GM18909 (cell line): Measurements from ENCODE around the gene TTLL5.
A peak's percentile ranks its signal among the peaks of the same experiment; 100 is the strongest.

Experiments used
- ATAC-seq: cut with Tn5 transposase; IDR thresholded peaks from one replicate; pipeline ENCODE4 v1.9.1; 2021; ENCODE audit warnings: mild to moderate bottlenecking; ENCODE audit not compliant: unreplicated experiment, poor library complexity

The TTLL5 gene

DNA sequence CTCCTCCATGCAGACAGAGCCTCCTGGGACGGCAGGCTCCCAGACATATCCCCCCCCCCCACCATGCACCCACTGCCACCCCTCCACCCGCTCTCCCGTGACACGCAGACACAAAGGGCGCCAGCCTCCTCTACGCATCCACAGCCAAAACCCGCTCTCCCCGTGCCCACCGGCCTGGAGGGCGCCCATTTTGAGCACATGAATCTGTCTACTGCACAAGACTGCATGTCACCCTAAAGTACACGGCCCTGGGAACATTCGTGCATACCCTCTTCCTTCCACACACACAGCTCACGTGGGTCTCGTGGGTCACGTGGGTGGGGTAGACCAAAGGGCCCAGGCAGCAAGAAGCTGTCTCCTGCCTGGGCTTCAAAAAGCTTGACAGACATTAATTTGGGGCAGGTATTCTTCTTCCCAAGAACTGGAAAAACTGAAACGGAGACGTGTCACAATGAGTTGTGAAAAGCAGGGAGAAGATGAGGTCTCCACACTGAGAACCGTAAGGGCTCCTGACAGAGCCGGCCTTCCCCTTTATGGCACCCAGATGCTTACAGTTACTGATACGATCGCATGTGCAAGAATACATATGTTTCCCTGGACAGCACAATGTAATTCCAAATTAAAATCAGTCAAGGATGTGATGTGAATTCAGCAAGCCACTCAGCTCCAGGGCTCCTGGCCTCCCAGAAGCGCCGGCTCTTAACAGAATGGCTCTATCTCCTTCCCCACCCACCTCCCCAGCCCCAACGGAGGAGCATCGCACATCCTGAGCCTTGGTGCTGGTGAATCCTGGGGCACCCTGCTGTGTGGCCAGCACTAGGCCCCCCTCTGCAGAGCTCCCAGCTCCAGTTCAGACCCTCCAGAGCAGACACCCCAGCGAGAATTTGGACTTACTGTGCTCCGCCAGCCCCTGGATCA is 318.9 kb downstream of the TTLL5 start:
- no peak for ATAC-seq

DNA sequence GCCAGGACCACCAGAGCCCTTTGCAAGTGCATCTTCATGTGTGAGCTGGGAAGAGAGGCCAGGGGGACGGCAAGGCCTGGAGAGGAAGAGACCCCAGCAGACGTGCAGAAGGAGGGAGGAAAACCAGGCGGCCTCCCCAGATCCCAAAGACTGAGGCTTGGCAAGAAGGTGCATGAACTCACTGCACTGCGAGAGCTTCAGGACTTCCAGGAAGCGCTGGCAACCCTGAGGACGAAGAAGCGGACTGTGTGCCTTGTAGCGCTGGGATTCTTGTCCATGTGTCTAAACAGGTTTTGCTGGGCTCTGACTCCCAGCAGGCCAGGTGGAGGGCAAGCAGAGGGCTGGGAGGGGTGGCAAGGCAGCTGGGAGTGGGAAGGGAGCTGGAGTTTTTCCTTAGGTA is 319.8 kb downstream of the TTLL5 start:
- ATAC-seq = no peak

DNA sequence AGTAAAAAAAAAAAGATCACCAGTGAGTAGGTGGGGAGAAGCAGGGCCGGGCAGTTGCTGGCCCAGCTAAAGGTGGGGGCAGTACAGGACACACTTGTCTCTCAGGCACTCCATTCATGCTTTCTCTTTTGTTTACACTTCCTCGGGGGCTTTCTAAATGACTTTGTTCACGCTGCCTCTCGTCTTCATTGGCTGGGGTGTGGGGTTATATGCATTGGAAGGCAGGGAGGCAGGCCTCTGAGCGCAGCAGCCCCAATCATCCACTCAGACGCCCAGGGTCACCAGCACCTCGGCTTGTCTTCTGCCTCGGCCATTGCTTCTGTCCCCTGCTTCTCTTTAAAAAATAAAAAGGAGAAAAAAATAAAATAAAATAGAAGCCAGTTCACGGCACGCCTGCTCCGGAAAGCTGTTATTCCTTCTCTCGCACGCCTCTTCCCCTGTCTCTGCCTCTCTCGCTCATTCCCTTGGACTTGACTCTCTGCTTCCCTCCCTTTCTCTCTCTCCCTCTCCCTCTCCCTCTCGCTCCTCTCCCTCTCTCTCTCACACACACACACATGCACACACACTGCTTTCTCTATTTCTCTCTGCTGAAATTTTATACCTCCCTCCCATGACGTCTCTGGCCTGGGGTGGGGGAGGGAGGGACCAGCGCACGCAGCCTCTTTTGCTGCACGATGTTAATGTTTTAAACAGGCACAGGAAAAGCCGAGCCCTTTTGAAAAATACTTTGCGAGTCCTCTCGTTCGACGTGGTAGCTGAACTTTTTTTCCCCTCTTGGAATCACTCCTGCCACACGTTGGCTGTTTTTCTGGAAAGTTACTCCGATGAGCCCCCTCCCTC is 320.6 kb downstream of the TTLL5 start, which contains the start of gene TGFB3:
Gene TGFB3 (minus strand): TSS at position 570 of the 840 bp plus-strand sequence. CDS start 1,102 bp downstream, outside the sequence.
- peak; percentile 41 for ATAC-seq

DNA sequence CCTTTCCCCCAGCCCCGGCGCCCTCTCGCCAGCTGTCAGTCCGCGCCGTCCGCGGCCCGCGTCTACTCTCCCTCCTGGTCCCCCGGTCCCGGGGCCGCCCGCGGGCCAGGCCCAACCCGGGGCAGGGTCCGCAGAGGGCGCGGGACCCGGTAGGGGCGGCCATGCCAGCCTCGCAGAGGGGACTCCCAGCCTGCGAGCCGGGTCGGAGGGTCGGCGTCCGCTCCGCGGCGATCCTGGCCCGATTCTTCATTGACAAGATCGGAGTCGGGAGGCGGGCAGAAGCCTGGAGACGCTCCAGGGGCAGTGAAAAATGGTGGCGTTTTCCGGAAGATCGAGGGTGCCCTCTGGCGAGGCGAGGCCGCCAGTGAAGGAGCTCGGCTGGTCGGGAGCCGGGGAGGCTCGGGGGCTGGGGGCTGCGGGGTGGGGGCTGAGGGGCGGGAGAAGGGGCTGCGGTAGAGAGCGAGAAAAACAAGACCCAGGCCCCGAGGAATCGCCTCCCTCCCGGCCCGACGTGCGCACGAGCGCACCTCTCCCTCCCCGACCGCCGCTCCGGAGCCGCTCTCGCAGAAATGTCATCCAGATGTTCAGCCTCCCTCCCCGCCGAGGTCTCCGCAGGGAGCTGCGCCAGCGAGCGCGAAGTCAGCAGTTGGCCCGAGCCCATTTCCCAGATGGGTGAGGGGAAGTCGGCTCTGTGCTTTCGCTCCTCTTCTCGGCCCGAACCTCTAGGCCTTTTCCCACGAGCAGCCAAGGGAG is 321.4 kb downstream of the TTLL5 start:
- ATAC-seq = peak; percentile 43

DNA sequence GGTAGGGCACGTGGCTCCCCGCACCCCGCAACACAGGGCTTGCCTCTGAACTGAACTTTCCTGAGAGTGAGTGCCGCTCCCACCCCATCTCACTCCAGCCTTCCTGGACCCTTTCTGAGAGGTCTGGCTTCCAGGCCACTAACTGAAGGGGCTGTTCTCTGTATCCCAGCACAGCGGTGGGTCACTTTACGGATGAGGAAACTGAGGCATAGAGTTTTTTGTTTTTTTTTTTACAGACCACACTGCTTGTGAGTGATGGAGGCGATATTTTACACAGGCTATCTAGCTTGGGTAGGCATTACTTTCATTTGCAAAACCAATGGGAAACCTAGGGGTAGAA is 321.9 kb downstream of the TTLL5 start:
- ATAC-seq = no peak

DNA sequence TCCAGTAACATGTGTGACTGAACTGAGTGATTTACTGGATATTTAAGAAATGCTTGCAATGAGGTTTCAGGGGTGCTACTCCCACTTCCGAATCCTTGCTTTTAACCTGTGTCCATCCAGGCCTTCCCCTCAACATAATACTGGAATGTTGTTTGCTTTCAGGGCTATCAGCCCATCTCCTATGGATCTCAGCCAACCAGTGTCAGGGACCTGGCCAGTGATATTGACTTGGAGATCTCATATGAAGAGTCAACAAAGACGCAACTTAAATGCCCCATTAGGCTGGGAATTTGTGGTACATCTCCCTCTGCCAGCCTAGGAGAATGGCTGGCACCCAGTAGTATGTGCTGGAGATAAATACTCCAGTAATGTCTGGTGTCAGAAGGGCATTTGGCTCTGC is 323.6 kb downstream of the TTLL5 start:
- no peak for ATAC-seq

DNA sequence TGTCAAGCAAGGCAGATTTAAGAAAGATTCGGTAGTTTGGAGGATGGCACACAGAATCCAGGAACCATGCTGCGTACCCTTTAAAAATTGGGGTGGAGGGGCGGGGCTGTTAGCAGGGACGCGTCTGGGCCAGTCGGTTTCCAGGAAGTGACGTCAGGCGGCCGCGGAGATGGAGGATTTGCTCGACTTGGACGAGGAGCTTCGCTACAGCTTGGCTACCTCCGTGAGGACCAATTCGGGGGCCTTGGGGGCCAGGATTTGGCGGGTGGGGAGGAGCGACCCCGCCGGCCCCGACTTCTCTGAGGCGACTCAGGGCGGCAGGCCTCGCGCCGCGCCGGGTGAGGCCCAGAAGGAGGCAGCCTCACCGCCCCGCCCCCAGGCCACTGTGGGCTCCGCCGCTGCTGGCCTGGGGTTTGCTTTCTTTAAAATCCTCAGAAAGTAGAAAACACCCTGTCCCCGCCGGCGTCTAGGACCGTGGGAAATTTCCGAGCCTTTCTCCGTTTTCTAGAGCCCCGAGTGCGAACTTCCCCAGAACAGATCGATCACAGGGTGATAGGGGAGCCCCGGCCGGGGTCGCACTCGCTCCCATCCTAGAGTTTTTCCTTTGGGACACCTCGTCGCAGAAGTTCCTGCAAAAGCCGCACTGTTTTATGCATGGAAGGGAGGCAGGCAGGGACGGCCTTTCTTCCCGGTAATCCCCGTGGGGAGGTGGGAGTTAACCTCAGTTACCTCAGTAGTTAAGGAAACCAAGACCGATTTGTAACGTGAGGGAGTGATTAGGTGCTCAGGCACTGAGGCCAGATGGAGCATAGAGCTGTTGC is 324.8 kb downstream of the TTLL5 start, which contains the start of gene IFT43:
Gene IFT43 (plus strand): TSS at position 146 of the 821 bp plus-strand sequence. CDS start 24 bp downstream, at position 170.
- peak; percentile 74 for ATAC-seq

DNA sequence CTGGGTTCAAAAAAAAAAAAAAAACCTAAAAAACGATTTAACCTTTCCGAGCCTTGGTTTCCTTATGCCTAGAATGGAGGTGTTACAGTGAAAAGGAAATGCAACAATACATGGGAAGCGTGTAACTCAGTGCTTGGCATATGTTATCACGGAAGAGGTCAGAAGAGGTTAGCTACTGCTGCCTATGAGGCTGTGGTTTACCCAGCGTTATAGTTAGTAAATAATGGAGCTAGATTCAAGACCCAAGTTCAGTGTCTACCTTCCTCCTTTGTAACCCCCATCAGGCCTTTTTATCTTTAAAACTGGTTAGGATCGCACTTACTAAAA is 325.4 kb downstream of the TTLL5 start:
- no peak for ATAC-seq

DNA sequence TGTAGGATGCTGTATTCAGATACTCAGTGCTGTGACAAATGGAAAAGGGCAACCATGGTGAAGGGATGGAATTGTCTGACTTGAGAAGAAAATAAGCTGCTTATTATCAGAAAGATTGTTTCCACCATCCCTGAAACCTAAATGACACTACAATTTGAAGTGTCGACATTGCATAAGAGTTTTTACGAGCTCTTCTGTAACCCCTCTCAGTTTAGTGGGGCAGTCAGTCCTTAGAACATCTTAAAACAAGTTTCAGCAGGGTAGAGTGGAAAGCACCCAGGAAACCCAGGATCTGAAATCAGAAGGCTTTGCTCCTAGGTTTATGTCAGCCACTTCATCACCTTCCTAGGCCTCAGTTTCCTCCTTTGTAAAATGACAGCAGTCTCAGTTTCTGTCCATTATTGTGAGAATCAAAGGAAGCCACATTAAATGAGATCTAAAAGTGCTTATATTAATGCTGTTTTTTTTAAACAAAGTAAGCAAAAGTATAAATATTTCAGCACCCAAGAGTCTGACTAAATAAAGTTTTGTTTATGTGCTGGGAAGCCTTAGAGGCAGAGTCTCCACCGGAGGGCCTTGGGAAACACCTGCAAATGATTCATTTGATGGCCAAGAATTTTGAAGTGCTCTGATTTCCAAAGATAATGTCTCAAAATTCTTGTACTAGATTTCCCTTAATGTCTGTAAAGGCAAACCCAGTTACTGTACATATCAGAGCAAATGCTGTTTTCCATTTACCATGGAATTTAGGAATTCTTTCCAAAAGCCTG is 326.3 kb downstream of the TTLL5 start:
- no peak for ATAC-seq

DNA sequence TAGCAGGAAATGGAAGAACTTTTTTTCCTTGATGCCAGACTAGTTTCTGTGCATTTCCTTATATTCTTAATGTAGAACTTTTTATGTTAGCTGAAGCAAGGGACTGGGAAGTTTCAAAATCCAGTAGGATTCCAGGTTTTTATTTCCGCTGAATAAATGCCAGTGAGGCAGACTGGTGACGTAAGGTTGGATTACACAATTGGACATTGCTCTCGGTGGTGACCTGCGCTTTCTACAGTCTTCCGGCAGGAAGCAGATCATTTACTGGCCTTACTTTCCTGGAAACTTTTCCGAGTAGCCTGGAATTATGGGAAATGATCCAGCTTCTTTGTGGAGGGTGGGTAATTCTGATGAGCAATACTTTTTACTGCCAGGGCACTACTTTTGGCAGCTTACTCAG is 328.1 kb downstream of the TTLL5 start:
- ATAC-seq = no peak

DNA sequence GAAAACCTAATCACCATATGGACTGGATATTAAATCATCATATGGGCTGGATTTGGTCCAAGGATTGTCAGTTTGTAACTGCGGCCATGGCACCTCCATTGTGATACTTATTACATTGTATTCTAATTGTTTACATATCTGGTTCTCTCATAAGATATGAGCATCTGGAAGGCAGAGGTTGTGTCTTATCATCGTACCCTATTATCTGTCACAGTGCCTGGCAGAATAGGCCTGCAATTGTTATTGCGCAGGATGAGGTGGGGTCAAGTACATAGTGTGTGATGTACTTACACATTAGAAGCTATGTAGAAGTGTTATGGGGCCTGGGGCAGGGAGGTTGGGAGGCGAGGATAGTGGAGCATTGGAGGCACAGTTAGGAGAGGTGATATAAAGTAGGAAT is 329.3 kb downstream of the TTLL5 start:
- ATAC-seq = no peak

DNA sequence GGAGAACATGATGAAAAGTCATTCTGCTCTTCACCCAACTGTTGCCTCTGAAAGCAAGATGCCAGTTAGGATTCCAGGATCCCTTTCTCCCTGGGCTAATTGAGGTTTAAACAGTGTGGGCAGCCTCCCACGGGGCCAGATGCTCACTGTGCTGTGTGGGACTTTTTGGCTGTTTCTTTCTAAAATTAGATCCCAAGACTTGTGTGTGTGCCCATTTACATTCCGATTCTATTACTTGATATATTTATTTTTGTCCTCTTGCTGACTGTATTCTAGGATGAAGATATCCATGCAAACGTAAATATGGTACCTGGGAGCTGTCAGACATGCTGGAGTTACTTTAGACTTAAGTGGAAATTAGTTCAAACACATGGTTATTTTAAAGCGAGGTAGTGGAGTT is 330.7 kb downstream of the TTLL5 start:
- ATAC-seq = no peak

DNA sequence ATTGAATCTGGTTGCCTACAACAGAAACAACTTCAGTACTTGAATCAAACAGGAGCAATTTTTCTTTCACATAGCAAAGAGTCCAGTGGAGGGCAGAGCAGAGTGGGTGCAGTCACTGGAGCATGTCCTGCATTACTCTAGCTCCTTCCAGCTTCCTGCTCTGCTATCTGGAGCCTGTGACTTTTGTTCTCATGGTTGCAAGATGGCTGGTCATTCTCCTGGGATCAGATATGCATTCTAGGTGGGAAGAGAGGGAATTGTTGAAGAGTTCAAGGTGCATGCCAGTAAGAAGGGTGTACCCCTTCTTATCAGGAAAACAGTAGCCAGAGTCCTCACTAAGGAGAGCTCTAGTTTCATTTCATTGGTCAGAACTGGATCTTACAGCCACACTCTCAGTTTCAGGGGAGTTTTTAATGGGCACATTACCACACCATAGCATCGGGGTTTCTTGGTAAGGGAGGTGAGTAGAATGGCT is 332.6 kb downstream of the TTLL5 start:
- ATAC-seq = peak; percentile 68

DNA sequence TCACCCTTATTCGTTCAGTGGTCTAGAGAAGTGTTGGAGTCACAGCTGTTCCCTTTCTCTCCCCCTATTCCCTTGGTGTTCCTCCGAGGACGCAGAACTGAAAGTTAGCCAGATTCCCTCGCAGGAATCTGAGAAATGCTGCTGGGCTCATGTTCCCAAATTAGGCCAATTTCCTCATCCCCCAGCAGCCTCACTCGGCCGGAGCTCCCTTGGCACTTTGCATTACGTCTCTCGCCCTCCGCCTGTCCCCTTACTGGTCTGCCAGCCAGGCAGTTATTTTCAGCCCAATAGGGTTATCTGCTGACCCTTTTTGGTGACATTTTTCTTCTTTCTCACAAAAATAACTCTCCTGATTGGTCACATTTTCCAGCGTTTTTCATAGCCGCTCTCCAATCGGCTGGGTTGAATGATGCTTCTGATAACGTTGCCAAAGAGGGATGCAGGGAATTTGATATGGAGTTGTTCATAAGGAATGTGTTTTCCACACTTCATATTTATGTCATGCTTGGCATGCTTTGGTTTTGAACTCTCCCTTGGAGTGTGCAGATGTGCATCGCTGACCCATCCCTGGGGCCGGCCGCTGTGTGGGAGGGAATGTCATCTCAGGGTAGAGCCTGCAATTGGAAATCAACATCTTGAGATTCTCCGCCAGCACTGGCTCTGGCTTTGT is 334.5 kb downstream of the TTLL5 start:
- no peak for ATAC-seq

DNA sequence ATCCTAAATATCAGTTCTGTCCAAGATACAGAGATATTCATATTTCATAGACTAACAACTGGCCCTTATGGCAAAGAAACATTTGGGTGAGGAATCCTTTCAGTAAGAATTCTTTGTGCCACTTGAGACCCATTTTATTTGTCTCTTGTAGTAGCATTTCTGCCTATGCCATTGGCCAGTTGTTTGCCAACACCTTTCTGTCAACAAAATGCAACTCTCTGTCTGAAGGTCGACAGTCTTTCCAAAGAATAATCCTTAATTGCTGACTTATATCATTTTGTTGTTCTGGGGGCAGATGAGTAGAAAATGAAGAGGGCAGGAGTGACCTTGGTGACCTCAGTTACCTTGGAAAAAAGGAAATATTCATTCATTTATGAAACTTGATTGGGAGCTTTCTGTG is 335.4 kb downstream of the TTLL5 start:
- ATAC-seq = no peak

DNA sequence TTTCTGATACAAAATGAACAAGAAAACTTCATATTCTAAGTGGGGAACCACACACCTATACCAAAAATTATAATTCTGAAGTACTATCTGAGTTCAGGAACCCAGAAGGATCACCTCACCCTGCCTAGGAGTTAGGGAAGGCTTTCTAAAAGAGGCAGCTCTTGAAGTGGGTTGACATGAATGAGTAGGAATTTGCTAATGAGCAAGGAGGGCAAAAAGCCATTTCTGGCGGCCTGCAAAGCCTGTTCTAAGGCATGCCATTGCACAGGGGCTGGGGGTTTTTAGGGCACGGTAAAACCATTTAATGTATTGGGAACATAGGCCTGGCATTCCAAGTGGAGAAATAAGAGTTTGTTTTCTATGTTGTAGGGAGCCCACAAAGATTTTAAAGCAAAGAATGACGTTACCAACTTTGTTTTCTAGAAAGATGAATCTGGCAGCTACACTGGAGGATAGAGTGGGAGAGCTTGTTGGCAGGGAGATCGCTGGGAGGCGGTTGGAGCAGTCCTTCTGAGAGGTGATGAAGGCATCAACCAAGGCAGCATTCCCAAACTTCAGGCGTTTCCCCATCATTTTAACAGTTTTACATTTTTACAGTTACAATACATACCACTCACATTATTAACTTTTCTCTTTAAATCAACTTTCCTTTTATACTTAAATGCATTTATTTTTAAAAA is 338.6 kb downstream of the TTLL5 start:
- ATAC-seq = no peak

DNA sequence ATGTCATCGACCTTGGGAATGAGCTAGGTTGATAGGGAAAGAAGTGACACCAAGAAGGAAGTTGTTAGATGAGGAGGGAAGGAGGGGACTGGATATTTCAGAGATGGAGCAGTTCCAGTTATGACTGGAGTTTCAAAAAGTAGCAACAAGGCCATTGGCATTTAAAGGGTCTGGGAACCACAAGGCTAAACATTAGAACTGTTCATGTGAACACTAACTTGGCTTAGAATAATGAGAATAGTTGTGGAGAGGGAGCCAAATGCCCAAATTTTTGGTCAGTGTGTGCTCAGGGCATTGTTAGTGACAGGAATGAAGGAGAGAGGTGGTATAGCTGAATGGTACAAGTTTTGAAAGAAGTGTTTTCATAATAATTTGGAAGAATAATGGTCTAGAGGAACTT is 341.3 kb downstream of the TTLL5 start:
- no peak for ATAC-seq
